Retinal pigment epithelial cell (primary cell): Measurements from ENCODE around the gene UGT1A6.
"Not testable (repeated sequence)": the region's sequence is repeated elsewhere in the genome, so short reads cannot be mapped to it uniquely, and the experiment has no call there.

ENCODE experiments used
- DNase-seq: peaks from one replicate; pipeline ENCODE4 v3.0.0-alpha.2; 2010; ENCODE audit warnings: low read depth
- H3K4me3 ChIP-seq: 2 replicates; pipeline ENCODE4 v1.5.1; 2011; ENCODE audit warnings: mild to moderate bottlenecking, low read length, control low read depth, moderate library complexity
- TF ChIP-seq, protein P1 (sequence below): conservative IDR thresholded peaks from 2 replicates; pipeline ENCODE4 v1.5.1; 2011; ENCODE audit warnings: low read depth, low read length, control low read depth, inconsistent platforms

The UGT1A6 gene

DNA sequence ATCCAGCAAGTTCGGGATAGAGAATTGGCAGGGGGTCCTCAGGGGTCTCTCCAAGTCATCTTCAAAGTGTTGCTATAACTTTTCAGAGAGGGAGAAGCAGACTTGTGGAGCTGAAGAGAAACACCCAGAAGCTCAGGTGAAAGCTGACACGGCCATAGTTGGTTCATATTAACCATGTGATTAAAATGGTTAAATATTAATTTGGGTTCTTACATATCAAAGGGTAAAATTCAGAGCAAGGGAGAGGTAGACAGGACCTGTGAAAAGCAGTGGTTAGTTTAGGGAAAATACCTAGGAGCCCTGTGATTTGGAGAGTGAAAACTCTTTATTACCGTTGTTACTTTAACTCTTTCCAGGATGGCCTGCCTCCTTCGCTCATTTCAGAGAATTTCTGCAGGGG, at the start of gene UGT1A6:
Gene UGT1A6, plus strand, starts transcription at position 243 of the 400 bp plus-strand sequence. Its CDS starts 115 bp downstream, at position 358.
- no peak for DNase-seq
- H3K4me3 ChIP-seq = no peak within 1 kb of the TSS
- TF ChIP-seq, protein P1, sequence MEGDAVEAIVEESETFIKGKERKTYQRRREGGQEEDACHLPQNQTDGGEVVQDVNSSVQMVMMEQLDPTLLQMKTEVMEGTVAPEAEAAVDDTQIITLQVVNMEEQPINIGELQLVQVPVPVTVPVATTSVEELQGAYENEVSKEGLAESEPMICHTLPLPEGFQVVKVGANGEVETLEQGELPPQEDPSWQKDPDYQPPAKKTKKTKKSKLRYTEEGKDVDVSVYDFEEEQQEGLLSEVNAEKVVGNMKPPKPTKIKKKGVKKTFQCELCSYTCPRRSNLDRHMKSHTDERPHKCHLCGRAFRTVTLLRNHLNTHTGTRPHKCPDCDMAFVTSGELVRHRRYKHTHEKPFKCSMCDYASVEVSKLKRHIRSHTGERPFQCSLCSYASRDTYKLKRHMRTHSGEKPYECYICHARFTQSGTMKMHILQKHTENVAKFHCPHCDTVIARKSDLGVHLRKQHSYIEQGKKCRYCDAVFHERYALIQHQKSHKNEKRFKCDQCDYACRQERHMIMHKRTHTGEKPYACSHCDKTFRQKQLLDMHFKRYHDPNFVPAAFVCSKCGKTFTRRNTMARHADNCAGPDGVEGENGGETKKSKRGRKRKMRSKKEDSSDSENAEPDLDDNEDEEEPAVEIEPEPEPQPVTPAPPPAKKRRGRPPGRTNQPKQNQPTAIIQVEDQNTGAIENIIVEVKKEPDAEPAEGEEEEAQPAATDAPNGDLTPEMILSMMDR = no peak

DNA sequence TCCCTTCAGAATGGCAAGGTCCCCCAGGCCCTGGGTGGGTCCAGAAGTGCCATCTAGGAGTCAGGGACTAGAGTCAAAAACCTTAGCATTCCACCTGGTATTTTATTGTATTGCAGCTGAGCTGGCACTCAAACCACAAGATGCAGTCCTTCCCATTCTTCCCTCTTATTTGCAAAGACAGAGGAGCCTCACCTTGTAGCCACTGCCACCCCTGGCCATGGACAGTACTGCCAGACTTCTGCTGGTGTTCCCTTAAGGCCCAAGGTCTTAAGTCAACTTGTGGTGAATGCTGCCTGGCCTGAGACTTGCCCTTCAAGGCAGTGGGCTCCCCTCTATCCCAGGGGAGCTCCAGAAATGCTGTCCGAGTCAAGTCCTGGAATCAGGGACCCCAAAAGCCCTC, 49.6 kb upstream of the UGT1A6 start:
- TF ChIP-seq, protein P1 = no peak
- no peak overlapping the region for H3K4me3 ChIP-seq
- DNase-seq = no peak

DNA sequence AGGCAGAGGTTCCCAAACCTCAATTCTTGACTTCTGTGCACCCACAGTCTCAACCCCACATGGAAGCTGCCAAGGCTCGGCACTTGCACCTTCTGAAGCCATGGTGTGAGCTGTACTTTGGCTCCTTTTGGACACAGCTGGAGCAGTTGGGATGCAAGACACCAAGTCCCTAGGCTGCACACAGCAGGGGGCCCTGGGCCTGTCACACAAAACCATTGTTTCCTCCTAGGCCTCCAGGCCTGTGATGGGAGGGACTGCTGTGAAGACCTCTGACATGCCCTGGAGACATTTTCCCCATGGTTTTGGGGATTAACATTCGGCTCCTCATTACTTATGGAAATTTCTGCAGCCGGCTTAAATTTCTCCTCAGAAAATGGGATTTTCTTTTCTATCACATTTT, 46.7 kb upstream of the UGT1A6 start:
- not testable (repeated sequence) for DNase-seq, H3K4me3 ChIP-seq

DNA sequence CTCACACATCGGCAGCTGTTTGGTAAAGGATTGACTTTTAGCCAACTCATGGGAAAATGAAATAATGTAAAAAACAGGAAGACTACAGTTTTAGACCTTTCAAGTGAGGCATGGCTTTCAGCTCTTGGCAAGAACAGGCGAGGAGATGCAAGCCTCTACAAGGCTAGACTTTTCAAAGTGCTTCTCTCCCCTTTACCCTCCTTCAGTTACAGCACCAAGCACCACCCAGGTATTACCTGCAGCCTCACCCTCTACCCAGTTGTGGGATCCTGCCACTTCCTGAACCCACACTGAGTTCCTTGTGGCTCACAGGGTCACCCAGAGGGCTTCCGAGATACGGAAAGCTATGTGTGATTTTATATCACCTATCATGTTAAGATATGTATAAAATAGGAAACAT, 41.7 kb upstream of the UGT1A6 start:
- no peak overlapping the region for H3K4me3 ChIP-seq
- TF ChIP-seq, protein P1 = no peak
- no peak for DNase-seq

DNA sequence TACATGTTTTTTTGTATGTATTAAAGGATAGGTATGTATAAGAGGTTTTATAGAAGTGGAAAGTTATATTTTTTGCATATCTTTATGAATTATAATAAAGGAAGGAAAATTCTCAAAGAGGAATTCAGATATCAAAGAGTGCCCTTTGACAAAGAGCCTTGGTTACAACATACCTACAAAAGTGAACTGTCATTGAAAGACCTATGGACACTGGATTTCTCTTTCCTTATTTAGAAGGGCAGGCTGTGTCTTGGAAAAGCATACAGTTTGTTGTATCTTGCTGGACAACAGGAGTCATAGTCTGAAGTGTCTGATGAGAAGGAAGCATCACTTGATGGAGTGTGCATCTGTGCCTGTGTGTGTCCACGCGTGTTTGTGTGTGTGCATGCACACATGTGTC, 41.3 kb upstream of the UGT1A6 start:
- H3K4me3 ChIP-seq = no peak overlapping the region
- TF ChIP-seq, protein P1 = no peak
- no peak for DNase-seq

DNA sequence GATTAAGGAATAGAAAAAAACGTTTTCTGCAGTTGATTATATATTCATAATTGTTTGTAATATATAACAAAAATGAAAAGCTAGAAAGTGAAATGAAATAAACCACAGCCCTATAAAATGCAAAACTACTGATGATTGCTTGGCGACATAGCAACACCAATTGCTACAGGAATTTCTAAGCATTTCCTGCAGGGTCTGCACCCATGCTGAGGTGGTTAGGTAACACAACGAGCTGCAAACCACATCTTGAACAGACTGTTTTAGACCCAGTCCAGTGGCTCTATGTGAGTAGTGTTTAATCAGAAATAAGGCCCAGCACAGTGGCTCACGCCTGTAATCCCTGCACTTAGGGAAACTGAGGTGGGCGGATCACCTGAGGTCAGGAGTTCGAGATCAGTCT, 38.2 kb upstream of the UGT1A6 start:
- no peak for DNase-seq
- H3K4me3 ChIP-seq = no peak overlapping the region
- TF ChIP-seq, protein P1 = no peak

DNA sequence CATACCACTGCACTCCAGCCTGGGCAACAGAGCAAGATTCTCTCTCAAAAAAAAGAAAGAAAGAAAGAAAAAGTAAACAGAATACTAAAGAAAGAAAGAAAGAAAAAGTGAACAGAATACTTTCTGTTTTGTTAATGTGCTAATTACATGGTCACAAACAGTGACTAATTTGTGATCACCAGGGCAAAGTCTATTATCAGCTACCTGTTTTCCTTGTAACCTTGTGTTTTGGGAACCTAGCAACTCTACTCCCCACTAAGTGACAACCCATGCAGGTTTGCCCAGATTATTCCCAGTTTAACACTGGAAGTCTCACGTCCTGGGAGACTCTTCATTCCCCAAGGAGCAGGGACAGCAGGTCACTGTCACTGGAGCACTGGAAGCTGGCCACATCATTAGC, 37.6 kb upstream of the UGT1A6 start:
- no peak for DNase-seq
- no peak overlapping the region for H3K4me3 ChIP-seq
- TF ChIP-seq, protein P1 = no peak

DNA sequence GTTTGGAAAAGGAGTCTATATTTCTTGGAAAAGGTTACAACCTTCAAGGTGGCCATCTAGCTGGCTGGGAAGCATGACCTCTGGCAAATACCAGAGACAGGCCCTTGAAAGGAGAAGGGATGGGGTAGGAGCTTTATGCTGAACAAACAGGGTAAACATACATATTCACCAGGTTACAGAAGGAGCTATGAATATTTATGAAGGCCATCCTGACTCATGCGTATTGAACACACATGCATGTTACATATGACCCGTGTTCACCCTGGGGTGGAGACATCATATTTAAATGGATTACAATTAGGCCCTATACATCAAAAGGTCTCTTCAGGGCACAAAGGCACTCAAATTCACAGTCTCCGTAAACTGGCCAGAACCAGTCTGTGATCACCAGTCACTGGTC, 36.7 kb upstream of the UGT1A6 start:
- DNase-seq, H3K4me3 ChIP-seq: not testable (repeated sequence)
